GM18870 (cell line): ENCODE measurements around the gene TEX50.
"Not testable (repeated sequence)": the region's sequence is repeated elsewhere in the genome, so short reads cannot be mapped to it uniquely, and the experiment has no call there.

Experiments
- ATAC-seq: cut with Tn5 transposase; IDR thresholded peaks from one replicate; pipeline ENCODE4 v1.9.1; 2021; ENCODE audit warnings: moderate library complexity; ENCODE audit not compliant: unreplicated experiment

The TEX50 gene

GRCh38 chr1:173635116-173635515 lies at the start of gene TEX50:
TEX50 (plus strand) TSS chr1:173635338; CDS start chr1:173635522, 184 bp downstream.
- no peak for ATAC-seq

GRCh38 chr1:173590557-173590956 lies 44.6 kb upstream of the TEX50 start:
- ATAC-seq = no peak

GRCh38 chr1:173591138-173591537 lies 44.0 kb upstream of the TEX50 start:
- not testable (repeated sequence) for ATAC-seq

- ATAC-seq = no peak
Measured at GRCh38 chr1:173596097-173596825, 38.9 kb upstream of the TEX50 start.

GRCh38 chr1:173601588-173601987 lies 33.5 kb upstream of the TEX50 start:
- no peak for ATAC-seq

- ATAC-seq = no peak
Measured at GRCh38 chr1:173603056-173603591, 32.0 kb upstream of the TEX50 start, which contains the start of gene SLC9C2. SLC9C2 (minus strand) TSS chr1:173603072; CDS start chr1:173601776, 1,296 bp downstream.

- ATAC-seq = no peak
Measured at GRCh38 chr1:173608503-173609216, 26.5 kb upstream of the TEX50 start.

- not testable (repeated sequence) for ATAC-seq
Measured at GRCh38 chr1:173613086-173613485, 22.1 kb upstream of the TEX50 start.

GRCh38 chr1:173616859-173617258 lies 18.3 kb upstream of the TEX50 start:
- ATAC-seq = no peak

GRCh38 chr1:173627269-173627668 lies 7.9 kb upstream of the TEX50 start:
- ATAC-seq = no peak

- no peak for ATAC-seq
Measured at GRCh38 chr1:173628888-173629287, 6.2 kb upstream of the TEX50 start.

GRCh38 chr1:173637236-173638042 lies 2.3 kb downstream of the TEX50 start:
- not testable (repeated sequence) for ATAC-seq

- ATAC-seq = no peak
Measured at GRCh38 chr1:173638043-173639021, 3.2 kb downstream of the TEX50 start.

- no peak for ATAC-seq
Measured at GRCh38 chr1:173639102-173639501, 4.0 kb downstream of the TEX50 start.

GRCh38 chr1:173642450-173643139 lies 7.5 kb downstream of the TEX50 start:
- not testable (repeated sequence) for ATAC-seq

- ATAC-seq = no peak
Measured at GRCh38 chr1:173646656-173647055, 11.5 kb downstream of the TEX50 start.

- ATAC-seq = no peak
Measured at GRCh38 chr1:173648880-173649605, 13.9 kb downstream of the TEX50 start.

- ATAC-seq = no peak
Measured at GRCh38 chr1:173660306-173660705, 25.2 kb downstream of the TEX50 start.

- ATAC-seq = no peak
Measured at GRCh38 chr1:173661271-173661670, 26.1 kb downstream of the TEX50 start.
